HepG2 (cell line): ENCODE data around the gene ANKHD1. TPM values are rescaled to one million over a fixed set of nuclear protein-coding genes. Genes with fewer than 3 reads are reported as not detected.

ENCODE experiments used
- HCFC1 ChIP-seq: fragments of 150-350 bp; IDR thresholded peaks from 2 replicates; pipeline ENCODE4 v1.6.1; 2014; ENCODE audit warnings: low read depth, low read length
- ISL2 ChIP-seq: sonication (generic); formaldehyde crosslinking; IDR thresholded peaks from 2 replicates; pipeline ENCODE4 v1.5.0; 2020; ENCODE audit warnings: missing genetic modification reagents
- KDM2A ChIP-seq: sonication (generic); formaldehyde crosslinking; IDR thresholded peaks from 2 replicates; pipeline ENCODE4 v1.4.0; 2020; ENCODE audit warnings: low read depth, missing genetic modification reagents, borderline replicate concordance
- RNF219 ChIP-seq: sonication (generic); formaldehyde crosslinking; IDR thresholded peaks from 2 replicates; pipeline ENCODE4 v1.5.0; 2020; ENCODE audit warnings: mild to moderate bottlenecking, missing genetic modification reagents
- SMYD3 ChIP-seq: sonication (generic); formaldehyde crosslinking; IDR thresholded peaks from 2 replicates; pipeline ENCODE4 v1.8.1; 2023; ENCODE audit warnings: mild to moderate bottlenecking, missing genetic modification reagents
- TBX3 ChIP-seq: fragments of 450-650 bp; IDR thresholded peaks from 2 replicates; pipeline ENCODE4 v1.6.1; 2017; ENCODE audit warnings: antibody characterized with exemption, mild to moderate bottlenecking, inconsistent platforms, borderline replicate concordance
- ZNF234 ChIP-seq: sonication (generic); formaldehyde crosslinking; conservative IDR thresholded peaks from 2 replicates; pipeline ENCODE4 v1.5.1; 2020; ENCODE audit warnings: mild to moderate bottlenecking, missing genetic modification reagents
- ZNF280D ChIP-seq: sonication (generic); formaldehyde crosslinking; IDR thresholded peaks from 2 replicates; pipeline ENCODE4 v1.5.1; 2020; ENCODE audit warnings: mild to moderate bottlenecking, missing genetic modification reagents
- ZNF33A ChIP-seq: sonication (generic); formaldehyde crosslinking; IDR thresholded peaks from 2 replicates; pipeline ENCODE4 v1.5.1; 2020; ENCODE audit warnings: missing genetic modification reagents, mild to moderate bottlenecking, moderate library complexity, borderline replicate concordance
- ZNF503 ChIP-seq: sonication (generic); formaldehyde crosslinking; IDR thresholded peaks from 2 replicates; pipeline ENCODE4 v1.4.0; 2020; ENCODE audit warnings: missing genetic modification reagents
- ZNF569 ChIP-seq: sonication (generic); formaldehyde crosslinking; IDR thresholded peaks from 2 replicates; pipeline ENCODE4 v1.5.0; 2020; ENCODE audit warnings: mild to moderate bottlenecking, missing genetic modification reagents, moderate library complexity, borderline replicate concordance
- ZNF574 ChIP-seq: sonication (generic); formaldehyde crosslinking; IDR thresholded peaks from 2 replicates; pipeline ENCODE4 v1.4.0; 2020; ENCODE audit warnings: missing genetic modification reagents
- ZNF800 ChIP-seq: sonication (generic); formaldehyde crosslinking; IDR thresholded peaks from 2 replicates; pipeline ENCODE4 v1.4.0; 2020; ENCODE audit warnings: missing genetic modification reagents
- ZNF850 ChIP-seq: sonication (generic); formaldehyde crosslinking; conservative IDR thresholded peaks from 2 replicates; pipeline ENCODE4 v1.9.0; 2021; ENCODE audit warnings: mild to moderate bottlenecking, missing genetic modification reagents
- ZNF891 ChIP-seq: sonication (generic); formaldehyde crosslinking; IDR thresholded peaks from 2 replicates; pipeline ENCODE4 v1.5.0; 2020; ENCODE audit warnings: mild to moderate bottlenecking, missing genetic modification reagents
- polyA plus RNA-seq, 8 experiments: library from polyadenylated mRNA; depleted of rRNA in 3 of 8; stranded (reverse) in 7 of 8; unstranded in 1 of 8; fragments of >200 nt; fragmentation: Illumina TruSeq in 4 of 8; extraction: Trizol in 4 of 8; gene quantifications; 2 replicates each; pipeline versions ENCODE4 v1.2.1 to v1.2.3, GENCODE V29; 2011 to 2016; ENCODE audit warnings: low read depth in 4 of 8, missing spikeins in 1 of 8, mixed read lengths in 1 of 8; ENCODE audit not compliant: insufficient read depth in 1 of 8
- total RNA-seq, 5 experiments: library from RNA; depleted of rRNA; stranded (reverse); fragments of >200 nt; fragmentation: Illumina TruSeq; extraction: Trizol; gene quantifications; 2 replicates each; pipeline ENCODE4 v1.2.3, GENCODE V29; 2016; ENCODE audit warnings: low read depth in 1 of 5

The ANKHD1 gene
- total and polyA plus RNA-seq, 2 of the 13 experiments (the other 11 are each of a cell fraction or from before 2014, with no cell fraction given) = 69.9 to 82.0 TPM

GRCh38 chr5:140547508-140548299 is 146.1 kb downstream of the ANKHD1 start, which contains the start of gene EIF4EBP3 (continued):
- TF ChIP-seq HCFC1 (no peak), ZNF569 (CRISPR knock-in tag) (no peak), ISL2 (peak; percentile 56; the same call in 1 of the 2 replicates), ZNF33A (no peak), ZNF891 (peak; percentile 38; the same call in 1 of the 2 replicates), ZNF503 (peak; percentile 71), ZNF800 (CRISPR knock-in tag) (peak; percentile 62; the same call in 1 of the 2 replicates), RNF219 (CRISPR knock-in tag) (peak; percentile 71; the same call in 1 of the 2 replicates), KDM2A (CRISPR knock-in tag) (peak; percentile 96), TBX3 (no peak), SMYD3 (CRISPR knock-in tag) (peak; percentile 27; the same call in 1 of the 2 replicates), ZNF280D (CRISPR knock-in tag) (no peak), ZNF574 (CRISPR knock-in tag) (peak; percentile 68), ZNF234 (CRISPR knock-in tag) (no peak), ZNF850 (CRISPR knock-in tag) (0 out of 2 replicates have a peak, but pooled peaks have one; percentile 13)
